Stimulated activated naive CD4-positive, alpha-beta T cell treated with Interleukin-2 at 50 U/mL for 16 hours (primary cell): Measurements from ENCODE around the gene RAB6B.

Experiments
- DNase-seq: peaks from one replicate; lab custom pipeline; 2025; lab: John Stamatoyannopoulos, UW

The RAB6B gene

GRCh38 chr3:133894353-133895207 lies 1.1 kb downstream of the RAB6B start:
- DNase-seq, result no peak

DNA sequence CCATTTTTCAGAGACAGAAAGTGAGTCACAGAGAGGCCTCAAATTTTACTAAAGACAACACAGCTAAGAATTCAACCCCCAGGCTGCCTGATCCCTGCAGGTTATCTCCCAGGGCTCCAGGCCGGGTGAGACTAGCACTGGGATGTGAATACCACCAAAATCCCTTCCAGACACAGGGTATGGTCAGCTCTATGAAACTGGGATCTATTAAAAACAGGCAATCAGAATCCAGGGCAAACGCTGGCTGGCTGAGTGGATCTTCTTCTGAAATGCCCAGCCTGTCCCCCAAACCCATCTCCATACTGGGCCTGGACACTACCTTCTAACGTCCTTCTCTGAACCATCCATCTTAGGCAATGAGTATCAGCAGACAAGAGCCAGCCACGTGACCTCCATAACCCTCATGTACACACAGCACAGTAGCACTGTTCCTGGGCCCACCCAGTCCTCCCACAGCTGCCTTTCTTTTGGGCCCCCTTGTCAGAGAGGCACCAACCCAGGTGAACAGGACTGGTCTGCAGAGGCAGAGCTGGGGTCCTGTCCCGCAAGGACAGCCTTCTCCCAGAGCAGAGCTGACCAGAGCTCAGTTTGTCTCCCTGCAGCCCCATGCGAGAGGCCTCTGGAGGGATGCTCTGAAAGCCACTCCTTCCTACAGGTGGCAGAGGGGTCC lies 1.9 kb downstream of the RAB6B start:
- DNase-seq, result no peak

GRCh38 chr3:133892541-133893231 lies 3.0 kb downstream of the RAB6B start:
- DNase-seq, result no peak

- no peak for DNase-seq
Observed at GRCh38 chr3:133891662-133892378, 3.9 kb downstream of the RAB6B start.

DNA sequence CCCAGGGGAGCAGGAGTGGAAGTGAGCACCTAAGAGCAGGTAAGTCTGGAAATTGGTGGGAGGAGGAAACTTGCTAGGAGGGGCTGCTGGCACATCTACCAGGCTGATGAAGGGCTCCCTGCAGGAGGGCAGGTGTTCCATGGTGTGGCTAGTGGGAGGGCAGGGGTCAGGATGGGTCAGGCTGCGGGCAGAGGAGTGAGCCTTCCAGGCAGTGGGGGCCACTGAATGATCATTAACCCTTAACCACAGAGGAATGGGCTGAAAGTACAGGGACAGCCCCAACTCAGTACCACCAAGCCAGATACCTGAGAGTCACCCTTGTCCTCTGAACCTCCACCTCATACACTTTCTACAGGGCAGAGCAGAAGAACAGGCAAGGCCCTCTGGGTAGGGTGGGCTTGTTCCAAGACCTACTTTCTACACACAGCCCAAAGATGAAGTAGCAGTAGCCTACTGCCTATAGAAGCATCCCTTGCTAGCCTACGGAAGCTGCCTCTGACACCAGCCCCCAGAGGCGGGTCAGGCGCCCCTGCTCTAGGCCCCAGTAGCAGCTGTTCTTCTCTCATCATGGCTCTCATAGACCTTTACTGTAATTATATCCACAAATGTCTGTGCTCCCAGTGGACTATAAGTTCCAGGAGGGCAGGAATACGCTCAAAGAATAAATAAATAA lies 4.6 kb downstream of the RAB6B start:
- DNase-seq, result no peak

DNA sequence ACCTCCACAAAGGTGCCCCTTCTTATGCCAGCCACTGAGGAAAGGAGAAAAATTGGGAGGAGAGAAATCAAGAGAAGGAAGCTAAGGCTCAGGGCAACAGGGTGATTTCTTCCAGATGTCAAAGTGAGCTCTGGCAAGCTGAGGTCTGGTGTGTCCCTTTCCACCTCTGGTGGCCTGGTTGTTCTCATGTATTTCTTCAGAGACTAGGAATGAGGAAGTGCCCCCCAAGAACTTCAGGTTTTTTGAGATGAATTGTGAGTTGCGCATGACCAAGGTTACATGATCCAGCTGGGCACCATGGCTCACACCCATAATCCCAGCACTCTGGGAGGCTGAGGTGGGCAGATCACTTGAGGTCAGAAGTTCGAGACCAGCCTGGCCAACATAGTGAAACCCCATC lies 5.6 kb downstream of the RAB6B start:
- DNase-seq, result no peak

- DNase-seq, result no peak
Observed at GRCh38 chr3:133888726-133889340, 6.8 kb downstream of the RAB6B start.

DNA sequence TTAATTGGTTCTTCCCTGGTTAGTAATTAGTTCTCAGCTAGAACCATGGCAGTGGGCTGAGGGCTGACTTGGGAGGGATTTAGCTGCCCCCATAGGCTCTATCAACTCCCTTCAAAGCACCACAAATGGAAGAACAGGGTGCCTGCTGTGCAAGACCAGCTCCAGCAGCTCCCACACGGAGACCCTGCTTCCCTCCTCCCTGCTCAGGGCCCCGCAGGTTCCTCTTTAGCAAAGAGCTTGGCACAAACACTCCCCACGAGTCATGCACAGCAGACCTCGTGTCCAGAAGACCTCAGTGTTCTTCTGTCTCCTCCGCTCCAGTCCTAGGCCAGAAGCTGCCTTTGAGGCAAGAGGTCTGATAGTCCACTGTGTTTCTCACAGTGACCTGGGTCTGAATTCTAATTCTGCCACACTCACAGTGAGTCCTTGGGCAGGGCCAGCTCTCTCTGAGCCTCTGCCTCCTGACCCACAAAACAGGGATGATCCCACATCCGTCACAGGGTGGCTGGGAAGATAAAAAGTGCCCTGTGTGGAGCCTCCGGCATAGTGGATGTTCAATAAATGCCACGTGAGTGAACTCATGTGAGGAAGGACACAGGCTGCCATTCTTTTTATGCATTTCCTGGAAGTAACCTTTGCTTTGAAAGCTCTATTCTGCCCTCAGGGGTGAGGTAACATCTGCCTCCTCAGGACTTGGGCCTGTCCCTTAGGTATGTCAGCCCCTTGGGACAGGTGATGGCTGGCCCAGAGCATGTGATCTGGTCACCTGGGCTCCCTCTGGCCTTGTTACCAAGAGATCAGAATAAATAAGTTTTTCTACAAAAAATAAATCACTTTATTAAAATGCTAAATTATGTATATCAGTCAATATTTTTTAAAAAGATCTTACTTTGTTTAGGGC lies 7.6 kb downstream of the RAB6B start:
- no peak for DNase-seq

GRCh38 chr3:133887074-133887802 lies 8.4 kb downstream of the RAB6B start:
- no peak for DNase-seq

DNA sequence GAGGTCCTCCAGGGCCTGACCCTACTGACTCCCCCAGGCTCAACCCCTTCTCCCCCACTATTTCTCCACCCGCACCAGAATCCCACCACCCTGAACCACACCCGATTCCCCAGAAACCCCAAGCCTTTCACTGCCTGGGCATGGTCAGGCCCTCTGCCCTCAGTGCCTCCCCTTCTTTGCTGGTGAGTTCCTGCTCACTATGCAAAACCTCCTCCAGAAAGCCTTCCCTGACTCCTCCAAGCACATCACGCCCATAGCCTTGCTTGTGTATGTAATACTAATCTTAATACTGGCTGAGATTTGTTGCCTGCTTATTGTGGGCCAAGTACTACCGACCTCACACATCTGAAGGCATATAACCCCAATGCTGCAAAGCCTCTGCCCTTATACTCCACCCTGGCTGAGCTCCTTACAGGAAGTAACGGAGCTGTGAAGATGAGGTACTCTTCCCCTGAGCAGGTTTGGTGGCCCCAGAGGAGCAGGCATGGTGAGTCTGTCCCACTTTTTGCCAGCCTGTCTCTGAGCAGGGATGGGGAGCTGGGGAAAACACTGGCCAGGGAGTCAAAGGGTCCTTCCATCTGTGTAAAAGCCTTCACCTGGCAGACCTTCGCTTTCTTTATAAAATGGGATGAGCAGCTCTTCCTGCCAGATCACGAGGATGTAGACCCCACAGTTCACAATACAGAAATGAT lies 9.5 kb downstream of the RAB6B start:
- no peak for DNase-seq

- no peak for DNase-seq
Observed at GRCh38 chr3:133884887-133885711, 10.6 kb downstream of the RAB6B start.

DNA sequence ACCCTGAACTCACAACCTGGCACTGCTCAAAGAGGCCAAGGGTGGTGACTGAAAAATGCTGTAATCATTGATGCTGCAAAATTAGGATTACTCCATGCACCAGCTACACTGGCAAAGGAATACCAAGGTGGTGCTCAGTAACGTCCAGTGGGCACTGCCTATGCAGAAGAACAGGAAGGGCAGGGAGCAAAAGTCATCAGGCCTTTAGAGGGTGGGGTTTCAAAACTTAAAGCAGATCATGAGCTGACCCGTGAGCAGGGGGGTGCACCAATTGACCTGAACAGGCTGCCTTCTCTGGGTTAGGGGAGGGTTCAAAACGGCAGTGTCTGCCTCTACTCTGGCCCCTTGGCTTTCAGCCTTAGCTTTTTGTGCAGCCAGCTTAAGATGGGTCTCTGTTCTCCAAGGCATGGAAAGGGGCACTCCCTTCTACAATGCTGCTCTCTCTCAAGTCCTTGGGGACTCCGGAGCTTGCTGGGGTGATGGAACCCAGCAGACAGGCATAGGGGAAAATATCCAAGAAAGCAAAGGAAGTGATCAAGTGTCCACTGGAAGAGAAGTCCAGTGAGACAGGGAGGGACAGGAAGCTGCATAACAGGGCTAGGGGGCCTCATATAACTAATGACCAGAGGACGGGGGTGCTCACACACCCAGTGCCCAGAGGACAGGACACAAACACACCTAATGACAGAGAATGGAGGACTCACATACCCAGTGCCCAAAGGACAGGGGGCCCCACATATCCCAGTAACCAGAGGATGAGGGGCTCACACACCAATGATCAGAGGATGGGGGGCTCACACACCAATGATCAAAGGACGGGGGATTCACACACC lies 11.4 kb downstream of the RAB6B start:
- DNase-seq, result no peak

- no peak for DNase-seq
Observed at GRCh38 chr3:133883641-133884040, 12.0 kb downstream of the RAB6B start.

DNA sequence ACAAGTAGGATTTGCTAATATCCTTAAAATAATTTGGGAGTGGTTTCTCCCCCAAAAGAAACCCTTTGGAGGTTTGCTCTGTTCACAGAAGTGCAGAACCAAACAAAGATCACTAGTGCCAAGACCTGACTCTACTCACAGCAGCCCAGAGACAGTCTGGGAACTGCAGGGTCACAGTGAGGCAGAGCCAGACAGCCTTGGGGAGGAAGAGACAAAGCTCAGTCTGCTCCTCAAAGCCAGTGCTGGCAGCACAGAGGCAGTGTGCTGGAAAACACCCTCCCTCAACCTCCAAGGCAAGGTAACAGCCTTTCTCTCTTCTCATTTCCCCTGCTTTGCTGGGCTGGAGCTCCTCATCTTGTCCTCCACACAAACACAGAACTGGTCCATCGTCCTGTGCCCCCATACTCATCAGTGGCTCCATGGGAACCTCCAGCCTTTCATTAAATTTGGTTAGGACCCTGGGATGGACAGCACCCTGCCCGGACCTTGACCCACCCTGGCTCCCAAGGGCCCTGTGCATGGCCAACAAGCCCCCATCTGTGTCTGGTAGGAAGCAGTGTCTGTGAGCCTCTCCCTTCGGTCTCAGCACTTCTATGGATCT lies 12.6 kb downstream of the RAB6B start:
- DNase-seq, result no peak

DNA sequence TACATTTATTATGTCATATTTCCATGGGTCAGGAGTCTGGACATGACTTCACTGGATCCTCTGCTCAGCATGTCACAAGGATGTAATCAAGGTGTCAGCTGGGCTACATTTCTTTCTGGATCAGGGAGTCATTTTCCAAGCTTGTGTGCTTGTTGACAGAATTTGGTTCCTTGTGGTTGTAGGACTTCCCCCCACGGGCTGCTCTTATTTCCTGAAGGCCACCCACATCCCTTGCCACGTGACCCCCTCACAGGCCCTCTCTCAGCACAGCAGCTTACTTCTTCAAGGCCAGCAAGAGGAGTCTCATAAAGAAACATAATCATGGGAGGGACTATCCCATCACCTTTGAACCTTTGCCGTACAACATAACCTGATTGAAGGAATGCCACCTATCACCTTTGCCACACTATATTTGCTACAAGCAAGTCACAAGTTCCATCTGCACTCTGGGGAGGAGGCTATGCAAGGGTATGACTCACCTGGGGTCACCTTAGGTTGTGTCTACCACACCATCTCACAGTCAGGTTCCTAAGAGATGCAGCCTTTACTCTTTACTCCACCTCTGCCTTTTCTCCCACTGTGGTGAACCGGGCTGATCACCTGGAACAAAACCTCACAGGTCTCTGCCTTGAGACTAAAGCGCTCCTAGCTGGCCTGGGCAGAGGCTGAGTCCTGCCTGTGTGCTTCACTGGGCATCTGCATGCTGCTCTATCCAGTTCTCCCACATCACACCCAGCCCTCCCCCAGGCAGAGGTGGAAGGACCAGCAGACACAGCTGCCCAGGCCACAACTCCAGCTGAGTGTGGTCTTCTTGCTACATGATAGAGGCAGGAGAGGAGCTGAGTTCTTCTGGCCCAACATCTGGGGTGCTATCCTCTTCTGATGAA lies 13.5 kb downstream of the RAB6B start:
- no peak for DNase-seq

- no peak for DNase-seq
Observed at GRCh38 chr3:133881492-133881891, 14.2 kb downstream of the RAB6B start.
